HEK293T (cell line): Measurements from ENCODE around the gene LEFTY2.

ENCODE experiments used
- BHLHE40 ChIP-seq: fragments of 450-650 bp; IDR thresholded peaks from 2 replicates; pipeline ENCODE4 v1.6.1; 2016; ENCODE audit warnings: mild to moderate bottlenecking, moderate library complexity, borderline replicate concordance
- CTBP1 ChIP-seq: fragments of 450-650 bp; IDR thresholded peaks from 2 replicates; pipeline ENCODE4 v1.6.1; 2016; ENCODE audit warnings: borderline replicate concordance
- FOXA1 ChIP-seq: fragments of 450-650 bp; IDR thresholded peaks from 2 replicates; pipeline ENCODE4 v1.6.1; 2016; ENCODE audit warnings: mild to moderate bottlenecking
- FOXM1 ChIP-seq: fragments of 450-650 bp; IDR thresholded peaks from 2 replicates; pipeline ENCODE4 v1.6.1; 2017; ENCODE audit warnings: mild to moderate bottlenecking, borderline replicate concordance
- HDGF ChIP-seq: fragments of 450-650 bp; IDR thresholded peaks from 2 replicates; pipeline ENCODE4 v1.6.1; 2017; ENCODE audit warnings: antibody characterized with exemption, borderline replicate concordance
- L3MBTL2 ChIP-seq: fragments of 450-650 bp; conservative IDR thresholded peaks from 2 replicates; pipeline ENCODE4 v1.6.1; 2016; ENCODE audit warnings: mild to moderate bottlenecking
- LEF1 ChIP-seq: fragments of 450-650 bp; IDR thresholded peaks from 2 replicates; pipeline ENCODE4 v1.6.1; 2017; ENCODE audit warnings: mild to moderate bottlenecking, borderline replicate concordance
- NFRKB ChIP-seq: fragments of 450-650 bp; IDR thresholded peaks from 2 replicates; pipeline ENCODE4 v1.6.1; 2016; ENCODE audit warnings: mild to moderate bottlenecking, moderate library complexity
- PKNOX1 ChIP-seq: fragments of 450-650 bp; IDR thresholded peaks from 2 replicates; pipeline ENCODE4 v1.6.1; 2016
- SP1 ChIP-seq: fragments of 450-650 bp; IDR thresholded peaks from 2 replicates; pipeline ENCODE4 v1.6.1; 2017
- SUZ12 ChIP-seq: fragments of 450-650 bp; IDR thresholded peaks from 2 replicates; pipeline ENCODE4 v1.6.1; 2016; ENCODE audit warnings: mild to moderate bottlenecking
- TARDBP ChIP-seq: fragments of 450-650 bp; IDR thresholded peaks from 2 replicates; pipeline ENCODE4 v1.6.1; 2016
- ZNF384 ChIP-seq: fragments of 450-650 bp; IDR thresholded peaks from 2 replicates; pipeline ENCODE4 v1.6.1; 2016

GRCh38 chr1:225943582-225943981, 2.6 kb upstream of the LEFTY2 start:
- TF ChIP-seq FOXA1 (no peak), LEF1 (no peak), SUZ12 (no peak), ZNF384 (no peak), FOXM1 (no peak), PKNOX1 (no peak), SP1 (no peak), TARDBP (no peak), BHLHE40 (no peak), HDGF (no peak), L3MBTL2 (no peak), NFRKB (no peak), CTBP1 (no peak)
